Panc1 (cell line): ENCODE data around the gene CHTOP.

ENCODE experiments used
- CTCF ChIP-seq: fragments of 450-650 bp; IDR thresholded peaks from 2 replicates; pipeline ENCODE4 v1.5.1; 2017; ENCODE audit warnings: mild to moderate bottlenecking
- POLR2AphosphoS5 ChIP-seq: IDR thresholded peaks from 2 replicates; pipeline ENCODE4 v1.6.1; 2012; ENCODE audit warnings: mild to moderate bottlenecking, low read depth, low read length, moderate library complexity
- REST ChIP-seq, 2 experiments: IDR thresholded peaks; 2 replicates each; pipeline ENCODE4 v1.6.1; 2011 to 2012; ENCODE audit warnings: low read depth in 2 of 2, control low read depth in 1 of 2, low read length in 1 of 2, mild to moderate bottlenecking in 1 of 2, moderate library complexity in 1 of 2; ENCODE audit not compliant: insufficient read depth in 1 of 2
- SIN3A ChIP-seq: IDR thresholded peaks from 2 replicates; pipeline ENCODE4 v1.6.1; 2012; ENCODE audit warnings: low read depth, mild to moderate bottlenecking, low read length, moderate library complexity, borderline replicate concordance; ENCODE audit not compliant: insufficient read depth
- TCF7L2 ChIP-seq: IDR thresholded peaks from 2 replicates; pipeline ENCODE4 v1.6.1; 2011; ENCODE audit warnings: mild to moderate bottlenecking, low read depth, low read length, inconsistent platforms

GRCh38 chr1:153602749-153603148, 31.1 kb upstream of the CHTOP start:
- TF ChIP-seq CTCF, result no peak
- no peak for TF ChIP-seq SIN3A
- no peak for TF ChIP-seq POLR2AphosphoS5
- TF ChIP-seq REST (IDR thresholded peaks at IDR 0.05; ENCODE audit: insufficient read depth in 1 of 2, low read depth in 2 of 2, low read length in 1 of 2), result no peak
- TF ChIP-seq TCF7L2, result no peak
